MCF 10A (cell line): Measurements from ENCODE around the gene SPTSSA. TPM values are rescaled to one million over a fixed set of nuclear protein-coding genes. Genes with fewer than 3 reads are reported as not detected.
"Not testable (repeated sequence)": the region's sequence is repeated elsewhere in the genome, so short reads cannot be mapped to it uniquely, and the experiment has no call there.

Experiments
- BruUV-seq: library from RNA; stranded (reverse); fragments of 400-500 nt; replicated peaks from 2 replicates; lab custom pipeline; 2021; lab: Mats Ljungman, UMichigan
- CTCF ChIA-PET: fragments of 300-600 bp; sonication (Branson Sonifier 250); formaldehyde crosslinking; extraction: SDS; loops from one replicate; lab custom pipeline; 2021; ENCODE audit warnings: antibody characterized with exemption, inconsistent platforms; lab: Yijun Ruan, JAX
- POLR2A ChIA-PET: fragments of 300-600, 350-650 bp; sonication (Branson Sonifier 250); formaldehyde crosslinking; extraction: SDS; loops from one replicate; lab custom pipeline; 2020; ENCODE audit warnings: antibody characterized with exemption, inconsistent platforms; lab: Yijun Ruan, JAX
- DNase-seq: peaks from one replicate; pipeline ENCODE4 v3.0.0-alpha.2; 2018; ENCODE audit not compliant: unreplicated experiment
- H3K27ac Mint-ChIP-seq: one replicate; pipeline ENCODE4 v1.8.0; 2022; ENCODE audit warnings: mild to moderate bottlenecking, low read depth, mixed read lengths; ENCODE audit not compliant: unreplicated experiment
- H3K27me3 Mint-ChIP-seq: one replicate; pipeline ENCODE4 v1.8.0; 2022; ENCODE audit warnings: mixed read lengths; ENCODE audit not compliant: insufficient read depth, unreplicated experiment
- H3K36me3 Mint-ChIP-seq: one replicate; pipeline ENCODE4 v1.8.0; 2022; ENCODE audit warnings: mild to moderate bottlenecking, moderate library complexity, mixed read lengths; ENCODE audit not compliant: insufficient read depth, unreplicated experiment
- H3K4me1 Mint-ChIP-seq: one replicate; pipeline ENCODE4 v1.8.0; 2022; ENCODE audit warnings: mixed read lengths; ENCODE audit not compliant: insufficient read depth, unreplicated experiment
- H3K4me3 Mint-ChIP-seq: one replicate; pipeline ENCODE4 v1.8.0; 2022; ENCODE audit warnings: mild to moderate bottlenecking, moderate library complexity, mixed read lengths; ENCODE audit not compliant: unreplicated experiment
- H3K9me3 Mint-ChIP-seq: one replicate; pipeline ENCODE4 v1.8.0; 2022; ENCODE audit warnings: mixed read lengths; ENCODE audit not compliant: unreplicated experiment
- intact Hi-C: fragments of 100-400 bp; cut with micrococcal nuclease; formaldehyde crosslinking; loops from 2 replicates; pipeline ENCODE4 v1.14.1; 2022
- total RNA-seq: library from RNA; stranded (reverse); gene quantifications from 2 replicates; pipeline ENCODE4 v1.2.3, GENCODE V29; 2022
- TF ChIP-seq, protein P1 (sequence below): fragments of 200-600 bp; IDR thresholded peaks from one replicate; pipeline ENCODE4 v1.8.0; 2022; ENCODE audit warnings: antibody characterized with exemption, mild to moderate bottlenecking; ENCODE audit not compliant: unreplicated experiment

SPTSSA gene
- total RNA-seq, 1 experiment from 2014 or later, result 30.5 TPM

DNA sequence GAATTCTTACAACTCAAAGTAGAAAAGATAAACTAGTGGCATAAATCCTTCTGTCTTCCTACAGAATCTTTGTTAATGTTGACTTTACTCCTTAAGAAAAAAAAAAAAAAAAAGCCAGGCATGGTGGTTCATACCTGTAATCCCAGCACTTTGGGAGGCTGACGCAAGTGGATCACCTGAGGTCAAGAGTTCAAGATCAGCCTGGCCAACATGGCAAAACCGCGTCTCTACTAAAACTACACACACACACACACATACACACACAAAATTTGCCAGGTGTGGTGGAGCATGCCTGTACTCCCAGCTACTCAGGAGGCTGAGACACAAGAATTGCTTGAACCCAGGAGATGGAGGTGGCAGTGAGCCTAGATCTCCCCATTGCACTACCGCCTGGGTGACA, 17.7 kb upstream of the SPTSSA start:
- Mint-ChIP-seq H3K4me3 (no peak overlapping the region), H3K4me1 (no peaks in the 10 kb centered on the region), H3K27me3 (no peaks in the 10 kb centered on the region), H3K9me3 (no peaks in the 10 kb centered on the region), H3K36me3 (no peaks in the 10 kb centered on the region), H3K27ac (no peak overlapping the region)
- intact Hi-C loops, result no loop called here
- TF ChIP-seq, protein P1, sequence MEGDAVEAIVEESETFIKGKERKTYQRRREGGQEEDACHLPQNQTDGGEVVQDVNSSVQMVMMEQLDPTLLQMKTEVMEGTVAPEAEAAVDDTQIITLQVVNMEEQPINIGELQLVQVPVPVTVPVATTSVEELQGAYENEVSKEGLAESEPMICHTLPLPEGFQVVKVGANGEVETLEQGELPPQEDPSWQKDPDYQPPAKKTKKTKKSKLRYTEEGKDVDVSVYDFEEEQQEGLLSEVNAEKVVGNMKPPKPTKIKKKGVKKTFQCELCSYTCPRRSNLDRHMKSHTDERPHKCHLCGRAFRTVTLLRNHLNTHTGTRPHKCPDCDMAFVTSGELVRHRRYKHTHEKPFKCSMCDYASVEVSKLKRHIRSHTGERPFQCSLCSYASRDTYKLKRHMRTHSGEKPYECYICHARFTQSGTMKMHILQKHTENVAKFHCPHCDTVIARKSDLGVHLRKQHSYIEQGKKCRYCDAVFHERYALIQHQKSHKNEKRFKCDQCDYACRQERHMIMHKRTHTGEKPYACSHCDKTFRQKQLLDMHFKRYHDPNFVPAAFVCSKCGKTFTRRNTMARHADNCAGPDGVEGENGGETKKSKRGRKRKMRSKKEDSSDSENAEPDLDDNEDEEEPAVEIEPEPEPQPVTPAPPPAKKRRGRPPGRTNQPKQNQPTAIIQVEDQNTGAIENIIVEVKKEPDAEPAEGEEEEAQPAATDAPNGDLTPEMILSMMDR, result no peak
- no TSS peak for BruUV-seq
- ChIA-PET CTCF (no interaction called here), POLR2A (no interaction called here)
- DNase-seq, result no peak

DNA sequence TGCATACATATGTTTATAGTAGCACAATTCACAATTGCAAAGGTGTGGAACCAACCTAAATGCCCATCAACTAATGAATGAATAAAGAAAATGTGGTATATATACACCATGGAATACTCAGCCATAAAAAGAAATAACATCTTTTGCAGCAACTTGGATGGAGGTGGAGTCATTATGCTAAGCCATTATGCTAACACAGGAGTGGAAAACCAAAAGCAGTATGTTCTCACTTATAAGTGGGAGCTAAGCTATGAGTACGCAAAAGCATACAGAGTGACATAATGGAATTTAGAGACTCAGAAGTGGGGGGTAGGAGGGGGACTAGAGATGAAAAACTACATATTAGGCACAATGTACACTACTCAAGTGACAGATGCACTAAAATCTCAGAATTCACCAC, 16.2 kb upstream of the SPTSSA start:
- BruUV-seq, result no TSS peak
- TF ChIP-seq, protein P1, result no peak
- H3K36me3 Mint-ChIP-seq, result no peaks in the 10 kb centered on the region
- intact Hi-C loops, result no loop called here
- no peak overlapping the region for H3K4me3 Mint-ChIP-seq
- no peaks in the 10 kb centered on the region for H3K9me3 Mint-ChIP-seq
- no peak for DNase-seq
- no peaks in the 10 kb centered on the region for H3K27me3 Mint-ChIP-seq
- ChIA-PET CTCF (no interaction called here), POLR2A (interaction anchor here (0.6 kb wide), 1 partner anchor 1002 kb away, joined by 3 read pairs; no protein-coding TSS in a partner anchor)
- no peaks in the 10 kb centered on the region for H3K4me1 Mint-ChIP-seq
- no peak overlapping the region for H3K27ac Mint-ChIP-seq

DNA sequence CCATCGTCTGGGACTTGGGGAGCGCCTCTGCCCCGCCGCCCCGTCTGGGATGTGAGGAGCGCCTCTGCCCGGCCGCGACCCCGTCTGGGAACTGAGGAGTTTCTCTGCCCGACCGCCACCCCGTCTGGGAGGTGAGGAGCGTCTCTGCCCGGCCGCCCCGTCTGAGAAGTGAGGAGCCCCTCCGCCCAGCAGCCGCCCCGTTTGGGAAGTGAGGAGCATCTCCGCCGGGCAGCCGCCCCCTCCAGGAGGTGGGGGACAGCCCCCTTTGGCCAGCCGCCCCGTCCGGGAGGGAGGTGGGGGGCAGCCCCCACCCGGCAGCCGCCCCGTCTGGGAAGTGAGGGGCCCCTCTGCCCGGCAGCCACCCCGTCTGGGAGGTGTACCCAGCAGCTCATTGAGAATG, 14.0 kb upstream of the SPTSSA start:
- POLR2A ChIA-PET, intact Hi-C loops, H3K36me3 Mint-ChIP-seq, DNase-seq, H3K27ac Mint-ChIP-seq, H3K9me3 Mint-ChIP-seq, H3K27me3 Mint-ChIP-seq, CTCF ChIA-PET, H3K4me1 Mint-ChIP-seq, H3K4me3 Mint-ChIP-seq, BruUV-seq: not testable (repeated sequence)

DNA sequence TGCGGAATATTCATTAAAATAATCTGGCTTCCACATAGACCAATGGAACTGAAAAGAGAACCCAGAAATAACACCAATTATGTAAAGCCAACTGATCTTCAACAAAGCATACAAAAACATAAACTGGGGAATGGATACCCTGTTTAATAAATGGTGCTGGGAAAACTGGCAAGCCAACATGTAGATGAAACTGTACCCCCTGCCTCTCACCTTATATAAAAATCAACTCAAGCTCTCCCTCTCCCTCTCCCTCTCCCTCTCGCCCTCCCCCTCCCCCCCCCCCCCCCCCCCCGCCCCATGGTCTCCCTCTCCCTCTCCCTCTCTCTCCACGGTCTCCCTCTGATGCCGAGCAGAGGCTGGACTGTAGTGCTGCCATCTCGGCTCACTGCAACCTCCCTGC, 13.1 kb upstream of the SPTSSA start:
- TF ChIP-seq, protein P1, result no peak
- Mint-ChIP-seq H3K36me3 (no peaks in the 10 kb centered on the region), H3K4me1 (no peaks in the 10 kb centered on the region), H3K9me3 (no peaks in the 10 kb centered on the region), H3K27ac (no peak overlapping the region), H3K4me3 (no peak overlapping the region), H3K27me3 (no peaks in the 10 kb centered on the region)
- intact Hi-C loops, result no loop called here
- DNase-seq, result no peak
- POLR2A ChIA-PET, result no interaction called here
- CTCF ChIA-PET, result interaction anchor here (0.9 kb wide), 1 partner anchor 150 kb away, joined by 5 read pairs; no protein-coding TSS in a partner anchor
- no TSS peak for BruUV-seq
